Heart right ventricle (tissue), 16 donors: ENCODE data around the gene DOCK9. TPM values are rescaled to one million over a fixed set of nuclear protein-coding genes. Genes with fewer than 3 reads are reported as not detected.

ENCODE experiments used
- ATAC-seq, 8 donors: fragments of 200-7000 bp; cut with Tn5 transposase; one replicate each; pipeline ENCODE4 v1.9.1; 2020; ENCODE audit warnings: mild to moderate bottlenecking in 8 of 8, moderate library complexity in 8 of 8, moderate number of reproducible peaks in 1 of 8
- DNase-seq, 2 donors: peaks; one replicate each; pipeline ENCODE4 v3.0.0-alpha.2; 2020
- H3K27ac ChIP-seq, 10 donors: fragments of 200-600 bp; sonication (generic) in 2 of 10; one replicate each; pipeline versions ENCODE4 v1.5.0 to v1.8.0; 2020 to 2022; ENCODE audit warnings: mild to moderate bottlenecking in 3 of 10
- H3K27me3 ChIP-seq, 7 donors: fragments of 200-600 bp; one replicate each; pipeline ENCODE4 v1.8.0; 2021 to 2022; ENCODE audit warnings: mild to moderate bottlenecking in 2 of 7
- H3K36me3 ChIP-seq, 9 donors: fragments of 200-600 bp; sonication (generic) in 1 of 9; one replicate each; pipeline versions ENCODE4 v1.5.0 to v1.8.0; 2020 to 2022; ENCODE audit warnings: mild to moderate bottlenecking in 2 of 9
- H3K4me1 ChIP-seq, 9 donors: fragments of 200-600 bp; sonication (generic) in 1 of 9; one replicate each; pipeline versions ENCODE4 v1.5.0 to v1.8.0; 2020 to 2022; ENCODE audit warnings: mild to moderate bottlenecking in 4 of 9
- H3K4me3 ChIP-seq, 10 donors: fragments of 200-600 bp; sonication (generic) in 2 of 10; one replicate each; pipeline versions ENCODE4 v1.5.0 to v1.8.0; 2020 to 2022; ENCODE audit warnings: mild to moderate bottlenecking in 7 of 10, moderate library complexity in 2 of 10
- H3K9me3 ChIP-seq, 11 donors: fragments of 200-600 bp in 10 of 11; sonication (generic) in 2 of 11; one replicate each; pipeline versions ENCODE4 v1.5.0 to v1.8.0; 2013 to 2022; ENCODE audit warnings: mild to moderate bottlenecking in 2 of 11, control low read depth in 1 of 11, moderate library complexity in 1 of 11
- CTCF ChIP-seq, 9 donors: fragments of 200-600 bp; sonication (generic) in 2 of 9; IDR thresholded peaks; one replicate each; pipeline versions ENCODE4 v1.5.0 to v1.8.0; 2021 to 2022; ENCODE audit warnings: antibody characterized with exemption in 9 of 9, mild to moderate bottlenecking in 5 of 9, moderate library complexity in 1 of 9
- WGBS, 2 donors: extraction: QIAGEN DNeasy Blood & Tissue Kit; methylation state at CpG; one replicate each; pipeline ENCODE4 v1.1.7; 2013; ENCODE audit warnings: inconsistent platforms in 1 of 2; 5-methylcytosine and 5-hydroxymethylcytosine counted together
- intact Hi-C, 10 donors: fragments of 100-400 bp; cut with DNase I; formaldehyde crosslinking; loops; one replicate each; pipeline versions ENCODE4 v1.11.1 to v1.14.2; 2022
- polyA plus RNA-seq, 2 donors: library from polyadenylated mRNA; stranded (reverse); fragments of 200-250 nt; gene quantifications; one replicate each; pipeline ENCODE4 v1.2.3, GENCODE V29; 2013
- total RNA-seq, 10 donors: library from RNA; stranded (reverse); fragmentation: NEBNext Ultra II Directional in 3 of 10; extraction: Animal tissue kit (Norgen Biotek cat#: 25700) in 3 of 10; gene quantifications; one replicate each; pipeline versions ENCODE4 v1.2.1 to v1.2.4, GENCODE V29; 2021 to 2023
- donor health status: Arrhythmogenic right ventricular cardiomyopathy.
- donor health status: ischemic (EF 13 %, LVEDD 7.1; RV severe dilation, severe dysfunction).
- donor health status: healthy with polysubstance abuse.
- donor health status: DM: no; HTN: yes; CAD: no.
- donor health status: DM: no; HTN: no; CAD: no.
- donor health status: ischemic (EF 25% LVEDD 6.9; RV normal size, moderate dysfunction).
- donor health status: ischemic (EF 25% LVEDD 5.7; RV mildly dilated, moderate dysfunction).
- donor health status: healthy.
- donor health status: DM: yes; HTN: yes; CAD: no.
- donor health status: Ischemic cardiomyopathy.
- donor health status: ischemic (EF 35%, LVEDD 5.7; RV mildly dilated, moderate dysfunction).
- donor health status: nonischemic (EF 11% LVEDD 7.7; RV severe dilation, severe dysfunction).
- donor health status: DM: yes; HTN: yes; CAD: no.
- donor health status: PGD.
- donor health status: ischemic (EF 29% LVEDD 5.4; RV normal size, mild dysfunction).
- donor health status: nonischemic (EF 23%, LVEDD 6.1; RV moderate dilation, normal function).

The DOCK9 gene
- total and polyA plus RNA-seq, 12 donors: 31.6 to 73.7 (median 43.4) TPM

GRCh38 chr13:98800078-98800477 lies 177.8 kb downstream of the DOCK9 start:
- H3K4me3 ChIP-seq: no peak overlapping the region
- H3K36me3 ChIP-seq: peaks cover 0 to 100% (median 32%) of the 10 kb centered on the region in 9 donors
- H3K27ac ChIP-seq: no peak overlapping the region
- DNase-seq (no peak), ATAC-seq (no peak)
- intact Hi-C loops: loop anchor here in 1 of 10 donors (5.0 kb wide), 1 partner anchor 962 kb away; no protein-coding TSS in a partner anchor
- 91 to 93% methylated on average over 14 of the region's 14 CpGs for WGBS, 2 donors
- no peaks in the 10 kb centered on the region for H3K9me3 ChIP-seq
- H3K27me3 ChIP-seq: no peaks in the 10 kb centered on the region
- TF ChIP-seq CTCF (IDR thresholded peaks at IDR 0.05): no peak
- peaks cover 0 to 10% (median 0%) of the 10 kb centered on the region in 9 donors for H3K4me1 ChIP-seq

- TF ChIP-seq CTCF (IDR thresholded peaks at IDR 0.05): no peak
- no peaks in the 10 kb centered on the region for H3K9me3 ChIP-seq
- 76 to 84% methylated on average over 5 of the region's 5 CpGs for WGBS, 2 donors
- ATAC-seq: no peak
- no peaks in the 10 kb centered on the region for H3K27me3 ChIP-seq
- no peak for DNase-seq
- H3K36me3 ChIP-seq: peaks cover 0 to 100% (median 32%) of the 10 kb centered on the region in 9 donors
- H3K27ac ChIP-seq: no peak overlapping the region
- intact Hi-C loops: no loop called here
- peaks cover 0 to 10% (median 0%) of the 10 kb centered on the region in 9 donors for H3K4me1 ChIP-seq
- H3K4me3 ChIP-seq: no peak overlapping the region
Measured at GRCh38 chr13:98798849-98799645, 178.8 kb downstream of the DOCK9 start.

GRCh38 chr13:98797456-98797855 lies 180.4 kb downstream of the DOCK9 start:
- intact Hi-C loops: no loop called here
- no peak for ATAC-seq
- peaks cover 0 to 8% (median 0%) of the 10 kb centered on the region in 9 donors for H3K4me1 ChIP-seq
- H3K27me3 ChIP-seq: no peaks in the 10 kb centered on the region
- no peaks in the 10 kb centered on the region for H3K9me3 ChIP-seq
- H3K27ac ChIP-seq: no peak overlapping the region
- WGBS, 2 donors: 93 to 95% methylated on average over 6 of the region's 6 CpGs
- no peak overlapping the region for H3K4me3 ChIP-seq
- peaks cover 0 to 100% (median 34%) of the 10 kb centered on the region in 9 donors for H3K36me3 ChIP-seq
- DNase-seq: no peak
- no peak for TF ChIP-seq CTCF (IDR thresholded peaks at IDR 0.05)

GRCh38 chr13:98796798-98797197 lies 181.1 kb downstream of the DOCK9 start:
- WGBS, 2 donors: 90 to 91% methylated on average over 10 of the region's 10 CpGs
- no peak for DNase-seq
- TF ChIP-seq CTCF (IDR thresholded peaks at IDR 0.05): no peak
- intact Hi-C loops: no loop called here
- H3K4me1 ChIP-seq: peaks cover 0 to 1% (median 0%) of the 10 kb centered on the region in 9 donors
- no peak for ATAC-seq
- H3K36me3 ChIP-seq: peaks cover 0 to 97% (median 35%) of the 10 kb centered on the region in 9 donors
- H3K27ac ChIP-seq: no peak overlapping the region
- no peak overlapping the region for H3K4me3 ChIP-seq
- H3K9me3 ChIP-seq: no peaks in the 10 kb centered on the region
- H3K27me3 ChIP-seq: no peaks in the 10 kb centered on the region
